G401 (cell line): Measurements from ENCODE around the gene KCNAB1. TPM values are rescaled to one million over a fixed set of nuclear protein-coding genes. Genes with fewer than 3 reads are reported as not detected.

Experiments
- DNase-seq: peaks from one replicate; pipeline ENCODE4 v3.0.0-alpha.2; 2015; ENCODE audit warnings: low spot score
- in situ Hi-C: cut with HindIII; loops from 2 replicates; pipeline ENCODE4 v1.10.0; 2016; ENCODE audit warnings: low sequenced_read_pairs, mixed read lengths
- total RNA-seq: library from RNA; depleted of rRNA; stranded (reverse); fragments of >200 nt; shearing (Covaris generic); gene quantifications from 2 replicates; pipeline ENCODE4 v1.2.3, GENCODE V29; 2014

The KCNAB1 gene
- total RNA-seq, 1 experiment from 2014 or later: 12.6 TPM

DNA sequence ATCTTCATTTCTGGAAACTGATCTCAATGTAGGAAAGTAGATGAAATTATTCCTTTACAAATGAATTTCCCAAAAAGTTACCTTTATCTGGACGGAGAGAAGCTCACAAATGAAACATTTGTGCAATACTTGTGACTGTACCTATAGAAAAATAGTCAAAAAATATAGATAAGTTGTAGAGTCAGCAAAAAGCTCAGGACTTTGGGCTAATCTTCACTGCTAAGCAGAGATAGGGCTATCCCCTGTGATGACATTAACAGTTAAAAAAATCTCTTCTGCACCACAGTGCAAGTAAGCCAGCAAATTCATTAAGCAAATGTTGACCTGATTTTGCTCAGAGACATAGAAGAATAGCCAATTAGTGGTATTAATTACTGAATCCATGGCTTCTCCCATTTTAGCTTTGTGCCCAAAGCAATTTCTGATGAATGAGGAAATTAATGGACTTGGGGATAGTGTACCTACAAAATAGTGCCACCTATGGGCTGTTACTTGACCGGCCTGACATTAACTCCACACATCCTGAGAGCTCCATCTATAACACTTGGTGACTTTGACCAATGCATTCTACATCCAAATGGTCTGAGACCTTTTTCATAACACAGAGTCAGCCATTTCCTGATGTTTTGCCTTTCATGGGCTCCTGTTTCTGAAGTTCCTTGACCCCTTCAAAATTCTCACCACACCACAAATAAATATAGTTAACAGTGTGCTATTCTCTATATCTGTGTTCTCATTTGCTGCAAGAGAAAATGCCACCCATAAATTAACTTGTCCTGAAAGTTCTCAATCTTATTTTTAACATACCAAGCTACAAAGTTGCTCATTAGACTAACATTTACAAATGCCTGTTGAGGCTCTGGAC is 329.6 kb downstream of the KCNAB1 start:
- in situ Hi-C loops: no loop called here

DNA sequence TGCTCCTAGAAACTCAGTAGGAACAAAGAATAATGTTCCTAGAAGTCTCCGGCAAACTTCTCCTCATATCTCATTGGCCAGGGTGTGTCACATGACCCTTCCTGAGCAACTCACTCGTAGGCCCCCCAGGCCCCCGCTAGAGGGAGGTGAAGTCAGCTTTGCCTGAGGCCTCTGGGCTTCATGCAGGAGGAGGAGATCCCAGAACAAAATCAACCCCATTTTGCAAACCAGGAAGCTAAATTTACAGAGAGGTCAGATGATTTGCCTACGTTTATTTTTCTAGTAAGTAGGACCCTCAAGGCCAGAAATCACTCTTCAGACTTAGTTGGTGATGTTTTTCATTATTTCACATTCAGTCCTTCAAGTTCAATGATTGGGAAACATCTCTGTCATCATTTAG is 335.5 kb downstream of the KCNAB1 start:
- in situ Hi-C loops: no loop called here
- no peak for DNase-seq

More for the DNA sequence above, 329.6 kb downstream of the KCNAB1 start:
- DNase-seq: peak; percentile 68

DNA sequence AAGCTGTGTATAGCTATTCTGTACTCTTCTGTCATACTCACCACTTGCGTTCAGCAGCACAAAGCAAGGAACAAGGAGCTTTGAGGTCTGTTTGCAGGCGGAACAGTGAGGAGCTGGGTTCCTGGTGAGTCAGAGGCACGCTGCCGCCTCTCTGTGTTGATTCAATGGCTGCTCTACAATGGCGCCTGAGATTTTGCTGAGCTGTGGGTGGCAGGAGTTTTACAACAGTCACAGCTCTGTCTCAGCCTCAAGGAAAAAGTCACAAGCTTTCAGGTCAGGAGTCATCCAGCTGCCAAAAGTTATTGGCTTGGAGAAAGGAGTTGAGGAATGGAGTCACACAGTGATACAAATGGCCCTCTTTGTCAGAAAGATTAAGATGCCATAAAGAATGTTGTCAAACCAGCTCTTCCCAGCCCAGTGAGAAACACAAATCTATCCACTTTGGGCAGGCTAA is 336.4 kb downstream of the KCNAB1 start:
- DNase-seq: no peak
- in situ Hi-C loops: no loop called here

DNA sequence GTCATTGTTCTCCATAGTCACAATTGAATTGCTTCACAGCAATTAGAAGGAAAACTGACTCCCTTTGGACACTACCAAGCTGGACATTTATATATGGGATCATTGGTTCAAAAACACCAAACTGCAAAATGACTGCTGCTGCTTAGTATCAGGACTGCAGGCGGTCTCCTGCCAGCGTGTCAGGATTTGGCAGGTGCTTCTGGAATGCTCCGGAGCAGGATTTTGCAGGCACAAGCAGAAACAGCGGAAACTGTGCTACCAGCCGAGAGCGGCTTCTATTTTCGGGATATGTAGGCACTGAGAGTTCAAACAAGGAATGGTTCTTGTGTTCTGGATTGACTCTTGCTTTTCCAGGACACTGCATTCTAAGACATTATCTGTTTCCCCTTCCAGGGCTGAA is 339.1 kb downstream of the KCNAB1 start:
- in situ Hi-C loops: no loop called here
- peak; percentile 98 for DNase-seq

DNA sequence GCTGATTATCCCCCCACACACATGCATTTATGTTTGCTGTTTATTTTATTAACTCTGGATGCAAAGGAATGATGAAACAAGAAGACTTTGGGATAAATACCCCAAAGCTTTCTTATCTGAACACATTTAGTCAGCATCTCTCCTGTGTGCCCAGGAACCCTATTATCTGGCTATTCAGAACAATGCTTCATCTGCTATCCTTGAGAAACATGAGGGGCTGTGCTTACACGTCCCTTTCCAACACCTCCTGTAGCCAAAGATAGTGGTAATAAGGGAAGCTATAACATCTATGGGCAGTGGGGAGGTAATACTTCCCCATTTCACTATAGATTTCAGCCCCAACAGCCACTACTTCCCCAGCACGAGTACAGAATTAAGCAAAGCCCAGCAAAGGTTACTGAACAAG is 339.8 kb downstream of the KCNAB1 start:
- DNase-seq: no peak
- in situ Hi-C loops: no loop called here

DNA sequence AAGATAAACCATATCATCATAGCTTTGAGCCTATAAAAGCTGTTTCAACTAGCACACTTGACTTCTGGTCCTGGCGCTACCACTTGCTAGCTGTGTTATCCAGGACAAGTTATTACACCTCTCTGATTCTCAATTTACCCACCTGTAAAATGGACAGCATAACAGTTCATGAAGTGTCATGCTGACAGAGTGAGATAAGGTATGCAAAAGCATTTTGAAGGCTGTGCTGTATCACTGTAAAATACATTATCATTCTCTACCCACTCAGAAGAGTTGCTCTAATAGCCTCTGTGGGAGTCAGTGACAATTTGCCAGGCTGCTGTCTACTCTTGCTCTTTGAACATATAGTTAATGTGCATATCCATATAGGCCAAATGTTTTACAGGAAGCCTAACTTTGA is 341.5 kb downstream of the KCNAB1 start:
- in situ Hi-C loops: no loop called here

DNA sequence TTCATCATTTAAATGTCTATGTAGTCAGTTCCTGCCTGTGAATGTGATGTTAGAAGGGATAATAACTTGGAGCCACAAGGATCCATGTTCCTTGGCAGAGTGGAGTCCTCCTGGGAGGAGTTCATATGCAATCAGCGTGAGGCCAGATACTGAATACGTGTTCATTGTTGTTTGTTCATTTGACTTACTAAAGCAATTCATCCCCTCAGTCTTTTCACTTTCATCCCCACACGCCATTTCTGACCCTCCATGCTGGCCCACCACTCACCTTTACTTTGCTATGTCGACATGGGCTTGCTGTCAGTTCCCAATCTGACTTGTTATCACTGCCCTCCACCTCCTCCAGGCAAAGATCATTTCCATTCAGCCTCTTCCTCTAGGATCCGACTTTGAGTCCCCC is 342.7 kb downstream of the KCNAB1 start:
- in situ Hi-C loops: no loop called here
- DNase-seq: no peak

More for the DNA sequence above, 341.5 kb downstream of the KCNAB1 start:
- DNase-seq: no peak

DNA sequence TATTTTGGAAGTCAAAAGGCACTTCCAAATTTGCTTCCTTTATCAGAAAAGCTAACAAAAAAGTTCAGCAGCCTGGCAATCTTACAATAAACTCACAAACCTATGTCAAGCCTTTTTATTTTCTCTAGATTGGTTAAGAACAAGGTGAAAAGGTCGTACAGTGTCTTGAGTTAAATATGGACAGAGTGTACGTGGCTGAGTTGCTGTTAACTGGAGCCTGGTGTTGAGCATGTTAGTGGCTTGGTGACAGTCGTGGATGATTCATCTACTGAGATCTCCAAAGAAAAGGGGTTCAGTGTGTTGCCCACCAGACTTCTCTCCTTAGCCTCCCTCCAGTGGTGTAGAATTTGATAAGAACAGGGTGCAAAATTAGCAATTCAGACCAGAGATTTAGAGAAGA is 344.8 kb downstream of the KCNAB1 start:
- in situ Hi-C loops: no loop called here
- no peak for DNase-seq

DNA sequence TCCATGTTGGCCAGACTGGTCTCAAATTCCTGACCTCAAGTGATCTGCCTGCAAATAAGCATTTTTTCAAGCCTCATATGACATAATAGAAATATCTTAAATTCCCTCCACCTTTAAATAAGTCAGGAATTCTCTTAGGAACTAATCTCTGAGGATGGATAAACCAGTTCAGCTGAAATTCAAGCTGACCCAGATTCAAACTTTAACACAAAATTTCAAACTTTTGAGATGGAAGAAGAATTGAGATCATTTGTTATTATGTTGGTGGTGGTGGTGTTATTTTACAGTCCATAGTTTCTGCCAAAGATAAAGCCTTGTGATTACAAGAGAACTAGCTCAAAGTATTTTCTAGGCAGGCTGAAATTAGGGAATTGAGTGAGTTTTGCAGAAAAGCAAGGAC is 349.1 kb downstream of the KCNAB1 start:
- DNase-seq: no peak
- in situ Hi-C loops: no loop called here

DNA sequence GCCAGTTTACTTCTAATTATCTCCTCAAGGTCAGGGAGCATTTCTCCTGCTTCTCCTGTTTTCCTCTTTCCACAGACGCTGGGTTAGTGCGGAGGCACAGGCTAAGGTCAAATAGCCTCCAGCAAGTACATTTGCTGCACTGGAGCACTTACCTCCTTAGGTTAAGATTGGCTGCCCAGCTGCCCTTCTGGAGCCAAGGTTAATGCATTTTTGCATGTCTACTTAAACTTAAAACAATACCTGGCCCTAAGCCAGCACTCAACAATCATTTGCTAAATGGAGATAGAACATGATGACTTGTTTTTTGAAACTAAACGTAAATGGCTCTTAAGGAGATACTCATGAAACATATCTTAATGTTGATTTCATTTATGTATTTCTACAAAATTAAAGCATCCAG is 351.1 kb downstream of the KCNAB1 start:
- in situ Hi-C loops: no loop called here

DNA sequence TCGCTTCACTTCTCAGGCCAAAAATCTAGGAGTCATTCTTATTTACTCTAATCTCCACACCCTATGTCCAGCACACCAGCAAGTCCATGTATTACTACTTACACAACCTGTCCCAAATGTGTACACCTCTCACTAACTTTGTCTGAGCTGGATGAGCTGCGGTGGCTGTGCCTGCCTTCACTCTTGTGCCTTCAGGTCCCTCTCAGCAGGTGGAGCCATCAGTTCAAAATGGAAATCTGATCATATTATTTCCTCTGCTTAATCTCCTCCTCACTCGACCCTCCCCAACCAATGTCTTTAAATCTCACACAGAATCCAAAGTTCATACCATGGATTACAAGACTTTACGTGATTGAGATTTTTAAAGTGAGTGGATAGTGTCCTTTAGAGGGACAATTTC is 351.8 kb downstream of the KCNAB1 start:
- DNase-seq: no peak
- in situ Hi-C loops: no loop called here

More for the DNA sequence above, 351.1 kb downstream of the KCNAB1 start:
- DNase-seq: no peak

DNA sequence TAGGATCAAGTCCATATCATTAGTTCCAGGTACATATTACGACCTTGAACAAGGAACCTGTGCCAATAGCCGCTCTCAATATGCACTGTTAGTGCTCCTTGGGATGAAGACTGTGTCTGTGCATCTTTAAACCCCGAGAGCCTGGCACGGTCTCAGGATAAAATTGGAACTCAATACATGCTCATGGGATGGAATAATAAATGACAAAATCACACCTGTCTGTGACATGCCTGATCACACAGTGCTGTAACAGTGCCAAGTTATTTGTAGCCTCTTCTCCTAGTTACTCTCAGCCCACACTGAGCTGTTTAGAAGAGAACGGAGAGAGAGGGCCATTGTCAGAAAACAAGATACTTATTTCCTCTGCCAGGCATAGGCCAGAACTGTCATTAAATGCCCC is 352.3 kb downstream of the KCNAB1 start:
- DNase-seq: peak; percentile 60
- in situ Hi-C loops: no loop called here

DNA sequence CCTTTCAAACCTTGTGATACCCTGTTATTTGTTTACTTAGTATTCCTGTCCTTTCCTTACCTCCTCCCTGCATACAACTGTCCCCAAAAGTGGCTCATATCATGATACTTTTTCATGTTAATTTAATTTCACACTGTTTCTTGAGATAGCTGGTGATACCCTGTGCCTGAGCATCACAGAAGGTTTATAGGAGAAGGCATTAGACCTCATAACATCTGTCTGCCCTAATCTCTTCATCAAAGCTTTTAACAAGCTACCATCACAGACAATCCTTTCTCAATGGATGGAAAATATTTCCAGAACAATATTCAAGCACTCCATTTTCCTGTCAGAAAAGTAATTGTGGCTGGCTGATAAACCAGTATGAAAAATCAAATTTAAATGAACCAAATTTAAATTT is 353.0 kb downstream of the KCNAB1 start:
- no peak for DNase-seq
- in situ Hi-C loops: no loop called here

DNA sequence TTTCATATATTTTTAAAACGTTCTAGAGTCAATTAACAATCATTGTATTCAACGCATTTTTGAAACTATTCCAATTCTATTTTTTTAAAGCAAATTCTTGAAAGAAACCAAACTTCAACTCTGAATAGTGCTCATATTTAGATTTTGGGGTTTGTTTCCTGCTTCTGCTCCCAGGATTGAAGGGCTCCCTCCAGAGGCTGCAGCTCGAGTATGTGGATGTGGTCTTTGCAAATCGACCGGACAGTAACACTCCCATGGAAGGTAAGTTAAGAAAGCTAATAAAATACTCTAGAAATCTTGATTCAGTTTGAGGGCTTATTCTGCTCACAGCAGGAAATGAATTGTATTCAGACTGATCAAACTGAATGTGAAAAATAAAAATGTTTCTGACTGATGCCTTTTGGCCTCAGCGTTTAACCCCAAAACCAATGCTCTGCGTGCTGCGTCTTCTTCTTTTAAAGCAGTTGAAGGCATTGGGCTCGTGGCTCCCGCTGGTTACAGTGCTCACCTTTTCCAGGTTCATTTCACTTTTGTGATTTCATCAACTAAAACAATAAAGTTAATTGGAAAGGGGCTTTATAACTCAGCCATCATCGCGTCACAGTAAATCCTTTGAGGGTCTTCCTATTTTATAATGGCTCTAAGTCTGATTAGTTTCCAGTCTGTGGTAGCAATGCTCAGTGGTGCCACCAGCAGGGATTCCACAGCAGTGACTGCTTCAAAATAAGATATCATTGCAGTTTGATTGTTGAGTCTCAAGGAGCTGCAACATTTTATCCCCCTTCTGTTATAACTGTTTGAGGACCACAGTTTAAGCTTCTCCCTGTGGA is 354.4 kb downstream of the KCNAB1 start:
- no peak for DNase-seq
- in situ Hi-C loops: no loop called here

DNA sequence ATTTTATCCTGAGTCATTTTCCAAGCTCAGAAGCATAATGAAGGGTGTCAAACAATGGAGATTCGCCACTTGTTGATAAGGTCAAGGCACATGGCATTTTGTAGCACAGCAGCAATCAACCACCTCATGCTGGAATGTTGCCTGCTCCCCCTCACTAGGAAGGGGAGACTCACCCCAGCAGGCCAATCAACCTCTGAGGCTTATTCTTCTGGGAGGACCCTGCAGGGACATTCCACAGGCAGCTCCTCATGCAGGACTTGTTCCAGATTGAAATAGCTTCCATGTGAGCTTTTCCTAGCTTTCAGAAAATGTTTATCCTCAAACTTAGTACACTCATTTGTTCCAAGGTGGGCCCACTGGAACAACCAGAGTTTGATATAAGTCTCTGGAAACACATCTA is 356.9 kb downstream of the KCNAB1 start:
- in situ Hi-C loops: no loop called here
- DNase-seq: no peak

DNA sequence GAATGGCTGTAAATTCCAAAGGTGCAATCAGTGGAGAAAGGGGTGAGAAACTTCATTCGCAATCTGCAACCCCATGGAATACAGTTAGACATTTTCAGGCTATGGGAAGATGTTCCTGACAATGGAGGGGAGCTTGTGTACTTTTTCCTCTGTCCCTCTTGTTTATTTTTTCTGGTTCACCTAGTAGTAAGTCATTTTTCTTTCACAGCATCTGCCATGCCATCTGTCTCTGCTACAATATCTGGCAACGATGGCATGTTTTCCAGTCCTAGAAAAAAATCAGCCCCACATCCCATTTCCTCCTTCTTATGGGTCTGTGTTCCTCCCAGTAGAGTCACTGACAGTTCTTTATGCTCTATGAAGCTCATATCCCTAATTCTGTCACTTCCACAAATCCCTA is 358.5 kb downstream of the KCNAB1 start:
- peak; percentile 97 for DNase-seq
- in situ Hi-C loops: no loop called here

DNA sequence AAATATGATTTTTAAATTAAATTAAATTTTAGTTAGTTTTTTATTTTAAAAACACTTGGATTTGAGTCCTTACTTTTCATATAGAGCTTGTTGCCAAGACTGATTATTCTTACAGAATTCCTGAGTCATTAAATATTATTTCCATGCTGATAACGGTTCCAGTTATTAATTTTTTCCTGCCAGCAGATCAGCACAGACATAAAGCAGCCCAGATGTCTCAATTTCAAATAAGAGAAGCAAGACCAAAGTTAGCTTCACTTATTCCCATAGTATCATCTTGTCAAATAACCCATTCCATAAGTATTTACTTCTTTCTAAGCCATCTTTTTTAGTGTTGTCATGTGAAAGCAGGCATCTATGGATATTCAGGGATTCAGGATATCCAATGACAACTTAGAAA is 359.2 kb downstream of the KCNAB1 start:
- in situ Hi-C loops: no loop called here
- no peak for DNase-seq

DNA sequence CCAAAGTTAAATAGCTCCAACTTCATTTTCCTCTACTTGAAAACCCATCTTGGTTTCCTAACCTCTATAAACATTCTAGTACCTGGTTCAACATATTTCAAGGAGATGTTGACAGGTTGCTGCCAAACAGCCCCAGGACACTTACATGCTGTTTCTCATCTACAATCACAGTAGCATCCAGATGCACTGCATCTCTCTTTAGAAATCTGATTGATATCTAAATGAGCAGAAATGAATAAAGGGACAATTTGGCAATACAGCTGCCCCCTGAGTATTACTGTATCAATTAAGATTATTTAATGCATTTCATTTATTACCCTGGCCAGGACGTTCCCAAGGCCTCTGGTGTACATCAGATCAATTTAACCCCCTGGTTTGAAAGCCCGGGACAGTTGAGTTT is 360.6 kb downstream of the KCNAB1 start:
- in situ Hi-C loops: no loop called here
- no peak for DNase-seq

DNA sequence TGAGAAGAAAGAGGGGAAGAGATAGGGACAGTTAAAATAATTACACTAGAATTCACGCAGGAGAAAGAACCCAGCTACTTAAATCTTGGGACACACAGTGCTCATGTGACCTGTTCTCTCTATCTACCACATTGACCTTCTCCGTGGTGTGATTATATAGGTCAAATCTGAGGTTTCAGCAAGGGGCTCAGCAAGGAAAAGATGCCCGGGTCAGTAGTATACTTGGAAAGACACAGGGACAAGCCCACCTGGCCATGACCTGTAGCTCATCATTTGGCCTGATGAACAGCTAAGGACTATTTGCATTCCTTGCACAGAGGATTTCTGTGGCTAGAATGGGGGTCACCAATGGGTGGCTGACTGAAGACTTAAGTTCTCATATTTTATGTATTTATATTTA is 362.6 kb downstream of the KCNAB1 start:
- in situ Hi-C loops: no loop called here
- DNase-seq: no peak

DNA sequence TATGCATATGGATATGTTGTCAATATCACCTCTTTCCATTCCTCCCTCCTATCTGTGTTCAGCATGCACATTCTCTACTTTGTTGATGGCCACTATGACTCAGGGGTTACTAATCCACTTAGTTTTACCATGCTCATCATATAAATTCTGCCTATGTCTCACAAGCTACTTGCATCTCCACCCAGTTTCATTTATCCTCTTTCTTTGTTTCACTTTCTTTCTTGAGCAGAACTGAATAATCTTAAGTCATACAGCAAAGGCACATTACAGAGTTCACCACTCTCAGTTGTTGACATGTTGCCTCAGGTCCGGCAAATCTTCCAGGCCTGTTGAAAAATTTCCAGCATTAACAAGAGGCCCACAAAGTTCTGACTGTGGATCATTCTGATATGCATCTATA is 363.0 kb downstream of the KCNAB1 start:
- DNase-seq: no peak

More for the DNA sequence above, 363.0 kb downstream of the KCNAB1 start:
- in situ Hi-C loops: no loop called here
